ENCODE measurements around the gene FBXO31. TPM values are rescaled to one million over a fixed set of nuclear protein-coding genes. Genes with fewer than 3 reads are reported as not detected.

Gene FBXO31
- total RNA-seq, 1 experiment from 2014 or later, result 18.8 TPM

DNA sequence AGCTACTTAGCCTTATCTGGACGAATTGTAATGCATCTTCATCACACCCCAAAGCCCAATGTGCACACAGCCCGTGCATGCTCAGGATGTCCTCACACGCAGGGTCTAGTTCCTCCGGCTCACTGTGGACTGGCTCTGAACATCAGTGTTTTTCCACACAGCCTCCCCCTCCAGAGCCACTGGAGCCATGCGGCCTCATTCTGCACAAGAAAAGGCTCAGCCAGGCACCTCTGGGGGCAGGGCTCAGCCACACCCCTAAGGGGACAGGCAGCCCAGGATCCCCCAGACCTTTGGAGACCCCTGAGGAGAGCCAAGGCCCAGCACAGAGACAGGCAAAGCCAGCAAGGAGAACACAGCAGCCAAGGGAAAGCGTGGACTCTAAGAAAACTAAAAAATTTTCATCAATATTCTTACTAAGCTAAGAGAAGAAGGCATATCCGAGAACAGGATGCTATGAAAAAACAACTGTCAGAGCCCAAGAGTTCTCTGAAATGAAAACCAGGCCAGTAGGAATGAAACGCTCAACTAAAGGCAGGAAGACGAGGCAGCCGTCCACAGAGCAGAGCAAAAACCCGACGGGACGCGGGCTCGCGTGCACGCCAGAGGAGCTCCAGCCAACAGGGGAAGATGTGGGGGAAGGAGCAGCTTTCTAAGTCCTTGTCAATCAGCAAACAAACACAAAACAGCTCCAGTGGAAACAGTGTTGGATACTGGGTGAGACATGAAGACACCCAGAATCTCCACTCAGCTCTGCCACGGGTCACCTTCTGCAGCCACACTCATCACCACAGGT is 43.0 kb upstream of the FBXO31 start:
- BruUV-seq (replicated peaks), result no TSS peak
- CTCF ChIA-PET, result no interaction called here
- intact Hi-C loops (cut with micrococcal nuclease; ENCODE audit: unreplicated experiment), result no loop called here

DNA sequence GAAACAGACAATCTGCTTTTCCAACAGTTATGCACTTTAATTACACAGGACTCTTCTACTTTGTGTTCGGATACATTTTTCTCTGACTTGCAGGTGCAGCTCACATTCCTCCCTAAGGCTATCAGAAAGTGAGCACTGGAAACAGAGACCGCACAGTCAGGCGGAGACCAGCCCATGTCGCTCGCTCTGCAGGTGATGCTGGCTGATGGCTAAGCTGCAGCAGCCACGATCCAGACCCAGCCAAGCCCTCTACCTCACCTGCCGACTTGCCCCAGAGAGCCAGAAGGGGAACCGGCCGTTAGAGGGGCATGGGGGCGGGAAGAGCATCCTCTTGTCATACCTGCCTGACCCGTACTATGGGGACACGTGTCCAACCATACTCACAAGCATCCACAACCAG is 42.4 kb upstream of the FBXO31 start:
- ChIA-PET CTCF (interaction anchor here (0.7 kb wide), 1 partner anchor 47 kb away, joined by 4 read pairs; no protein-coding TSS in a partner anchor), POLR2A (ENCODE audit: unreplicated experiment) (no interaction called here)
- intact Hi-C loops (cut with micrococcal nuclease; ENCODE audit: unreplicated experiment), result no loop called here
- H3K27me3 ChIP-seq (ENCODE audit: insufficient read depth, low read depth), result no peaks in the 10 kb centered on the region
- H3K79me2 ChIP-seq (ENCODE audit: low read depth), result no peaks in the 10 kb centered on the region
- no peak overlapping the region for H3K4me3 ChIP-seq
- no peaks in the 10 kb centered on the region for H3K36me3 ChIP-seq (ENCODE audit: low read depth)
- no TSS peak for BruUV-seq (replicated peaks)
- H4K20me1 ChIP-seq (ENCODE audit: insufficient read depth), result peaks cover 5% of the 10 kb centered on the region
- no peak overlapping the region for H3K4me2 ChIP-seq
- no peak overlapping the region for H2AFZ ChIP-seq
- TF ChIP-seq EZH2 (IDR thresholded peaks at IDR 0.05; ENCODE audit: low read depth), result no peak
- TF ChIP-seq, protein P1, sequence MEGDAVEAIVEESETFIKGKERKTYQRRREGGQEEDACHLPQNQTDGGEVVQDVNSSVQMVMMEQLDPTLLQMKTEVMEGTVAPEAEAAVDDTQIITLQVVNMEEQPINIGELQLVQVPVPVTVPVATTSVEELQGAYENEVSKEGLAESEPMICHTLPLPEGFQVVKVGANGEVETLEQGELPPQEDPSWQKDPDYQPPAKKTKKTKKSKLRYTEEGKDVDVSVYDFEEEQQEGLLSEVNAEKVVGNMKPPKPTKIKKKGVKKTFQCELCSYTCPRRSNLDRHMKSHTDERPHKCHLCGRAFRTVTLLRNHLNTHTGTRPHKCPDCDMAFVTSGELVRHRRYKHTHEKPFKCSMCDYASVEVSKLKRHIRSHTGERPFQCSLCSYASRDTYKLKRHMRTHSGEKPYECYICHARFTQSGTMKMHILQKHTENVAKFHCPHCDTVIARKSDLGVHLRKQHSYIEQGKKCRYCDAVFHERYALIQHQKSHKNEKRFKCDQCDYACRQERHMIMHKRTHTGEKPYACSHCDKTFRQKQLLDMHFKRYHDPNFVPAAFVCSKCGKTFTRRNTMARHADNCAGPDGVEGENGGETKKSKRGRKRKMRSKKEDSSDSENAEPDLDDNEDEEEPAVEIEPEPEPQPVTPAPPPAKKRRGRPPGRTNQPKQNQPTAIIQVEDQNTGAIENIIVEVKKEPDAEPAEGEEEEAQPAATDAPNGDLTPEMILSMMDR (conservative IDR thresholded peaks at IDR 0.05), result no peak
- no peak for DNase-seq
- H3K9me2 ChIP-seq (ENCODE audit: insufficient read depth), result no peaks in the 10 kb centered on the region
- H3K4me1 ChIP-seq (replicated peaks; ENCODE audit: insufficient read depth), result no peaks in the 10 kb centered on the region
- no peaks in the 10 kb centered on the region for H3F3A ChIP-seq (ENCODE audit: insufficient read depth, low read depth)
- H3K9me3 ChIP-seq (ENCODE audit: insufficient read depth, low read depth), result no peaks in the 10 kb centered on the region
- no peak overlapping the region for H3K27ac ChIP-seq

More for the DNA sequence above, 43.0 kb upstream of the FBXO31 start:
- Histone ChIP-seq H4K20me1 (ENCODE audit: insufficient read depth) (peaks cover 5% of the 10 kb centered on the region), H3K4me1 (replicated peaks; ENCODE audit: insufficient read depth) (no peaks in the 10 kb centered on the region), H3K36me3 (ENCODE audit: low read depth) (no peaks in the 10 kb centered on the region), H3K79me2 (ENCODE audit: low read depth) (no peaks in the 10 kb centered on the region), H2AFZ (no peak overlapping the region), H3K9me2 (ENCODE audit: insufficient read depth) (no peaks in the 10 kb centered on the region), H3K4me2 (no peak overlapping the region), H3K27ac (no peak overlapping the region), H3K4me3 (no peak overlapping the region), H3K27me3 (ENCODE audit: insufficient read depth, low read depth) (no peaks in the 10 kb centered on the region), H3F3A (ENCODE audit: insufficient read depth, low read depth) (no peaks in the 10 kb centered on the region), H3K9me3 (ENCODE audit: insufficient read depth, low read depth) (no peaks in the 10 kb centered on the region)
- DNase-seq, result no peak
- POLR2A ChIA-PET (ENCODE audit: unreplicated experiment), result no interaction called here
- TF ChIP-seq EZH2 (IDR thresholded peaks at IDR 0.05; ENCODE audit: low read depth), result no peak
- TF ChIP-seq, protein P1 (conservative IDR thresholded peaks at IDR 0.05), result no peak

DNA sequence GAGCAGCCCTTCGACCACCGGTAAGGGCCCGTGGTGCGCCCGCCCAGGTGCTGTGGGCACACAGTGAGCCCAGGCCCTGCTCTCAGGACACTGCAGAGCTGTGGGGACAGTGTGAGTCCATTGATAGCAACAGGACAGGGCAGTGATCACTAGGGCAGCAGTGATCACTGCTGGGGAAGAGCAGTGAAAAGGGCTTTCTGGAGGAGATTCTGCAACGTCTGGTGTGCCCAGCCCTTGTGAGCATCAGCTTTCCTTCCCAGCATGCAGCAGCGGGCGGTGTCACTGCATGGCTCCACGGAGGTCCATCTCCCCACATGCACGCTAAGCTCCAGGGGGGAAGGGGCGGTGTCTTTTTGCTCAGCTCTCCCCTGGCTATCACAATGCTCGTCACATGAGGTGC is 40.7 kb upstream of the FBXO31 start:
- TF ChIP-seq, protein P1 (conservative IDR thresholded peaks at IDR 0.05), result no peak
- no peak for TF ChIP-seq EZH2 (IDR thresholded peaks at IDR 0.05; ENCODE audit: low read depth)
- Histone ChIP-seq H3K27ac (no peak overlapping the region), H3K27me3 (ENCODE audit: insufficient read depth, low read depth) (no peaks in the 10 kb centered on the region), H4K20me1 (ENCODE audit: insufficient read depth) (peaks cover 5% of the 10 kb centered on the region), H3K9me3 (ENCODE audit: insufficient read depth, low read depth) (no peaks in the 10 kb centered on the region), H3K36me3 (ENCODE audit: low read depth) (no peaks in the 10 kb centered on the region), H3K4me3 (no peak overlapping the region), H3K79me2 (ENCODE audit: low read depth) (no peaks in the 10 kb centered on the region), H3K9me2 (ENCODE audit: insufficient read depth) (no peaks in the 10 kb centered on the region), H3F3A (ENCODE audit: insufficient read depth, low read depth) (no peaks in the 10 kb centered on the region), H2AFZ (no peak overlapping the region), H3K4me2 (no peak overlapping the region), H3K4me1 (replicated peaks; ENCODE audit: insufficient read depth) (no peaks in the 10 kb centered on the region)
- ChIA-PET POLR2A (ENCODE audit: unreplicated experiment) (no interaction called here), CTCF (no interaction called here)
- intact Hi-C loops (cut with micrococcal nuclease; ENCODE audit: unreplicated experiment), result no loop called here
- BruUV-seq (replicated peaks), result no TSS peak
- DNase-seq, result no peak

Data from PC-9 (cell line).